H1 (cell line): ENCODE data around the gene TUBGCP3. TPM values are rescaled to one million over a fixed set of nuclear protein-coding genes. Genes with fewer than 3 reads are reported as not detected.

Source experiments
- CTCF ChIA-PET: fragments of 300-600 bp; sonication (Branson Sonifier 250); formaldehyde crosslinking; loops from one replicate; lab custom pipeline; 2021; ENCODE audit not compliant: partially characterized antibody; lab: Charles Lee
- POLR2A ChIA-PET: fragments of 300-600 bp; sonication (Branson Sonifier 250); formaldehyde crosslinking; loops from one replicate; lab custom pipeline; 2021; ENCODE audit warnings: inconsistent platforms; ENCODE audit not compliant: partially characterized antibody; lab: Charles Lee
- DNase-seq, 2 experiments: peaks; one replicate each; pipeline versions ENCODE4 v3.0.0 to v3.0.0-alpha.2; 2010 to 2022; ENCODE audit warnings: low spot score in 2 of 2, low read depth in 1 of 2, mixed read lengths in 1 of 2
- FAIRE-seq: peaks from 2 replicates; lab custom pipeline; 2011; peaks lifted over from hg19 to GRCh38; lab: Jason Lieb, UNC
- H2AFZ ChIP-seq: 2 replicates; pipeline ENCODE4 v1.8.1; 2012; ENCODE audit warnings: low read length, inconsistent platforms
- H2AK5ac ChIP-seq: 2 replicates; pipeline ENCODE4 v1.6.1; 2013; ENCODE audit warnings: low read depth, low read length
- H2BK120ac ChIP-seq: replicated peaks from 2 replicates; pipeline ENCODE3; 2013; ENCODE audit warnings: low read depth, low read length, inconsistent platforms
- H2BK12ac ChIP-seq: 2 replicates; pipeline ENCODE4 v1.6.1; 2013; ENCODE audit warnings: low read depth, low read length
- H2BK15ac ChIP-seq: 2 replicates; pipeline ENCODE4 v1.6.1; 2013; ENCODE audit warnings: low read length
- H2BK20ac ChIP-seq: 2 replicates; pipeline ENCODE4 v1.6.1; 2013; ENCODE audit warnings: low read length
- H2BK5ac ChIP-seq: 2 replicates; pipeline ENCODE4 v1.6.1; 2013; ENCODE audit warnings: low read depth, low read length
- H3K14ac ChIP-seq: 2 replicates; pipeline ENCODE4 v1.6.1; 2013; ENCODE audit warnings: inconsistent platforms; ENCODE audit not compliant: insufficient read length
- H3K18ac ChIP-seq: 2 replicates; pipeline ENCODE4 v1.6.1; 2013; ENCODE audit warnings: low read length; ENCODE audit errors: extremely low read depth
- H3K23ac ChIP-seq: 2 replicates; pipeline ENCODE4 v1.6.1; 2013; ENCODE audit warnings: inconsistent platforms; ENCODE audit not compliant: insufficient read length
- H3K23me2 ChIP-seq: 2 replicates; pipeline ENCODE4 v1.6.1; 2013; ENCODE audit warnings: low read depth, low read length
- H3K27ac ChIP-seq: 2 replicates; pipeline ENCODE4 v1.6.1; 2011; ENCODE audit warnings: low read depth, low read length, inconsistent platforms
- H3K27me3 ChIP-seq, 4 experiments: replicated peaks in 1 of 4; 1 replicate in 1 of 4; 2 replicates in 3 of 4; pipeline versions ENCODE4 v1.6.1 to v1.8.1; 2011 to 2013; ENCODE audit warnings: low read length in 3 of 4, mild to moderate bottlenecking in 3 of 4, inconsistent platforms in 2 of 4, mixed read lengths in 2 of 4, moderate library complexity in 1 of 4; ENCODE audit not compliant: control insufficient read depth in 3 of 4, insufficient read depth in 3 of 4; ENCODE audit errors: extremely low read depth in 1 of 4
- H3K36me3 ChIP-seq, 4 experiments: 2 replicates each; pipeline versions ENCODE4 v1.6.1 to v1.8.1; 2011 to 2013; ENCODE audit warnings: mild to moderate bottlenecking in 4 of 4, low read length in 3 of 4, moderate library complexity in 2 of 4, control low read depth in 1 of 4, inconsistent platforms in 1 of 4; ENCODE audit not compliant: insufficient read depth in 4 of 4, control insufficient read depth in 2 of 4
- H3K4ac ChIP-seq: replicated peaks from 2 replicates; pipeline ENCODE3; 2013; ENCODE audit warnings: low read length, low read depth, mixed read lengths, inconsistent platforms; ENCODE audit not compliant: insufficient read length
- H3K4me1 ChIP-seq, 4 experiments: replicated peaks in 1 of 4; 1 replicate in 1 of 4; 2 replicates in 3 of 4; pipeline versions ENCODE4 v1.6.1 to v1.8.1; 2011 to 2013; ENCODE audit warnings: low read length in 3 of 4, inconsistent platforms in 2 of 4, mixed read lengths in 1 of 4; ENCODE audit not compliant: insufficient read depth in 4 of 4, control insufficient read depth in 3 of 4
- H3K4me2 ChIP-seq, 2 experiments: 2 replicates each; pipeline versions ENCODE4 v1.6.1 to v1.8.1; 2011 to 2013; ENCODE audit warnings: low read depth in 2 of 2, low read length in 2 of 2, control low read depth in 1 of 2, inconsistent platforms in 1 of 2, mild to moderate bottlenecking in 1 of 2; ENCODE audit not compliant: insufficient read depth in 1 of 2
- H3K4me3 ChIP-seq, 4 experiments: fragments of 200-600, 300-600 bp in 1 of 4; sonication (generic), shearing (Covaris generic), sonication (Bioruptor Twin) in 1 of 4; 2 replicates each; pipeline versions ENCODE4 v1.5.1 to v1.8.1; 2011 to 2016; ENCODE audit warnings: low read length in 4 of 4, low read depth in 3 of 4, control low read depth in 2 of 4, inconsistent platforms in 2 of 4, mild to moderate bottlenecking in 2 of 4, mixed read lengths in 1 of 4, moderate library complexity in 1 of 4; ENCODE audit not compliant: insufficient read depth in 2 of 4; ENCODE audit errors: extremely low read depth in 1 of 4
- H3K56ac ChIP-seq: replicated peaks from 2 replicates; pipeline ENCODE3; 2013; ENCODE audit warnings: low read depth, mild to moderate bottlenecking, mixed read lengths, low read length, inconsistent platforms; ENCODE audit not compliant: insufficient read length
- H3K79me1 ChIP-seq: 2 replicates; pipeline ENCODE4 v1.6.1; 2013; ENCODE audit warnings: low read depth, low read length, control low read depth
- H3K79me2 ChIP-seq, 2 experiments: 2 replicates each; pipeline versions ENCODE4 v1.6.1 to v1.8.1; 2012 to 2013; ENCODE audit warnings: low read length in 2 of 2, mild to moderate bottlenecking in 2 of 2, inconsistent platforms in 1 of 2; ENCODE audit not compliant: insufficient read depth in 2 of 2, control insufficient read depth in 1 of 2
- H3K9ac ChIP-seq, 4 experiments: replicated peaks in 1 of 4; 1 replicate in 1 of 4; 2 replicates in 3 of 4; pipeline versions ENCODE4 v1.6.1 to v1.8.1; 2011 to 2013; ENCODE audit warnings: low read depth in 3 of 4, low read length in 3 of 4, control low read depth in 2 of 4, mild to moderate bottlenecking in 2 of 4, moderate library complexity in 2 of 4, inconsistent platforms in 1 of 4; ENCODE audit errors: extremely low read depth in 1 of 4
- H3K9me3 ChIP-seq, 2 experiments: 2 replicates each; pipeline versions ENCODE4 v1.6.1 to v1.8.1; 2012 to 2013; ENCODE audit warnings: mild to moderate bottlenecking in 2 of 2, moderate library complexity in 2 of 2, control low read depth in 1 of 2, inconsistent platforms in 1 of 2, low read depth in 1 of 2, low read length in 1 of 2, mixed read lengths in 1 of 2; ENCODE audit not compliant: insufficient read depth in 2 of 2
- H4K20me1 ChIP-seq, 2 experiments: replicated peaks in 1 of 2; 2 replicates each; pipeline versions ENCODE3 to v1.8.1; 2011 to 2013; ENCODE audit warnings: inconsistent platforms in 2 of 2, low read length in 2 of 2, mild to moderate bottlenecking in 1 of 2; ENCODE audit not compliant: insufficient read depth in 2 of 2, control insufficient read depth in 1 of 2
- H4K5ac ChIP-seq: 2 replicates; pipeline ENCODE4 v1.6.1; 2013; ENCODE audit warnings: low read length, low read depth, mixed read lengths, inconsistent platforms; ENCODE audit not compliant: insufficient read length
- H4K8ac ChIP-seq: 2 replicates; pipeline ENCODE4 v1.8.0; 2013; ENCODE audit warnings: mild to moderate bottlenecking, moderate library complexity, low read length, inconsistent platforms; ENCODE audit not compliant: insufficient read depth; ENCODE audit errors: extremely low read depth
- H4K91ac ChIP-seq: replicated peaks from 2 replicates; pipeline ENCODE3; 2013; ENCODE audit warnings: low read length, mixed read lengths, inconsistent platforms; ENCODE audit not compliant: insufficient read length
- CHD2 ChIP-seq: IDR thresholded peaks from 2 replicates; pipeline ENCODE4 v1.6.1; 2012; ENCODE audit warnings: low read length, improper control_type of control experiment
- POLR2AphosphoS5 ChIP-seq: IDR thresholded peaks from 2 replicates; pipeline ENCODE4 v1.6.1; 2011; ENCODE audit warnings: low read depth, low read length
- RBBP5 ChIP-seq: IDR thresholded peaks from 2 replicates; pipeline ENCODE4 v1.7.1; 2012; ENCODE audit warnings: low read depth, mild to moderate bottlenecking, inconsistent platforms, low read length, moderate library complexity, borderline replicate concordance
- RFX5 ChIP-seq: IDR thresholded peaks from 2 replicates; pipeline ENCODE4 v1.6.1; 2011; ENCODE audit warnings: low read depth, low read length, improper control_type of control experiment, borderline replicate concordance
- SAP30 ChIP-seq: fragments of 300-600 bp; sonication (generic); IDR thresholded peaks from 2 replicates; pipeline ENCODE4 v1.7.1; 2012; ENCODE audit warnings: low read length, moderate library complexity, mild to moderate bottlenecking, inconsistent platforms; ENCODE audit not compliant: insufficient read depth, insufficient replicate concordance
- SIX5 ChIP-seq: IDR thresholded peaks from 2 replicates; pipeline ENCODE4 v1.6.1; 2011; ENCODE audit warnings: mild to moderate bottlenecking, low read depth, low read length
- TAF7 ChIP-seq: optimal IDR thresholded peaks from 2 replicates; pipeline ENCODE3; 2011; ENCODE audit warnings: low read depth, mild to moderate bottlenecking, inconsistent platforms, low read length, moderate library complexity, borderline replicate concordance
- YY1 ChIP-seq: IDR thresholded peaks from 2 replicates; pipeline ENCODE4 v1.6.1; 2011; ENCODE audit warnings: low read depth, mild to moderate bottlenecking, low read length
- WGBS, 2 experiments: shearing (Covaris generic) in 1 of 2; methylation state at CpG; one replicate each; pipeline versions ENCODE4 v1.1.6 to v1.1.7; 2013 to 2015; ENCODE audit warnings: low lambda C conversion rate in 2 of 2, mixed read lengths in 2 of 2, inconsistent platforms in 1 of 2, low coverage in 1 of 2, missing lambda C conversion rate in 1 of 2; ENCODE audit not compliant: insufficient replicate concordance in 2 of 2, insufficient coverage in 1 of 2, insufficient read length in 1 of 2; ENCODE audit errors: extremely low coverage in 1 of 2, missing lambda C conversion rate in 1 of 2; 5-methylcytosine and 5-hydroxymethylcytosine counted together
- polyA plus RNA-seq, 7 experiments: library from polyadenylated mRNA; depleted of rRNA in 3 of 7; stranded (reverse) in 5 of 7; unstranded in 2 of 7; fragments of >200 nt in 5 of 7; fragments of 200-250 nt in 2 of 7; gene quantifications; 1 replicate in 5 of 7; 2 replicates in 1 of 7; 4 replicates in 1 of 7; pipeline versions ENCODE4 v1.2.1 to v1.2.3, GENCODE V29; 2011 to 2013; ENCODE audit warnings: missing spikeins in 2 of 7, mixed read lengths in 2 of 7
- total RNA-seq: library from RNA; stranded (reverse); fragmentation: NEBNext Ultra II Directional; extraction: Animal tissue kit (Norgen Biotek cat#: 25700); gene quantifications from 2 replicates; pipeline ENCODE4 v1.2.1, GENCODE V29; 2021
- TF ChIP-seq, protein P1 (sequence below): IDR thresholded peaks from 2 replicates; pipeline ENCODE4 v1.6.1; 2011; ENCODE audit warnings: low read depth, mild to moderate bottlenecking, low read length; ENCODE audit not compliant: insufficient read depth
- TF ChIP-seq, protein P2 (sequence below): IDR thresholded peaks from 2 replicates; pipeline ENCODE4 v1.6.1; 2011; ENCODE audit warnings: low read length, improper control_type of control experiment

TUBGCP3 gene
- total and polyA plus RNA-seq, 2 of the 8 experiments (the other 6 are each of a cell fraction or from before 2014, with no cell fraction given), result 27.0 to 31.7 TPM

DNA sequence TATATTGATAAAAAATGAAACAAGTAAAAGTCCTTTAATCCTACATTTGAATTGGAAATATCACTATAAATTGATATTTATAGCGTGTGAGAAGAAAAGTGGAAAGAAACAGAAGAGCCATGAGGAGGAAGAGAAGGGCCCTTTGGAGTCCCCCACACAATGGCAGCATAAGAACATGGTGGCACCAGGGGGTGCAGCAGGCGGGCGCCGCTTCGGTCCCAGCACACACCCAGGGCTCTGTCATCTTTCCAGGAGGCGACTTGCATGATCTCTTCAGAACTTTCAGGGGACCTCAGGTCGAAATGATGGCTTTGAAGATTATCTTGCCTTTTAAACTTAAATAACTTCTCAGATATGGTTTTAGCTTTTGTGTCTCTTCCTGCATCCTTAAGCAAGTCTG is 91.8 kb downstream of the TUBGCP3 start:
- no peak overlapping the region for H3K4me3 ChIP-seq
- H3K27ac ChIP-seq, result no peak overlapping the region
- no peak overlapping the region for H3K18ac ChIP-seq
- 96% methylated on average over 7 of the region's 7 CpGs; no CpG with 5 or more reads in 1 of the 2 experiments for WGBS, 2 experiments
- no peaks in the 10 kb centered on the region for H3K23me2 ChIP-seq
- H3K9ac ChIP-seq, result no peak overlapping the region
- no peaks in the 10 kb centered on the region for H3K79me2 ChIP-seq
- H4K20me1 ChIP-seq, result no peaks in the 10 kb centered on the region
- no peak overlapping the region for H2BK120ac ChIP-seq
- no peak overlapping the region for H2BK12ac ChIP-seq
- H3K4me2 ChIP-seq, result no peak overlapping the region
- H3K36me3 ChIP-seq, result peaks cover 6 to 27% (median 9%) of the 10 kb centered on the region in 4 experiments; a peak in 6 of 8 replicates
- no peaks in the 10 kb centered on the region for H3K27me3 ChIP-seq
- H2BK15ac ChIP-seq, result no peak overlapping the region
- H3K79me1 ChIP-seq, result no peaks in the 10 kb centered on the region
- H4K91ac ChIP-seq, result no peak overlapping the region
- H3K9me3 ChIP-seq, result no peaks in the 10 kb centered on the region
- H3K4me1 ChIP-seq, result no peaks in the 10 kb centered on the region
- no peak overlapping the region; the same call in 1 of the 2 replicates for H4K8ac ChIP-seq
- H2AFZ ChIP-seq, result no peak overlapping the region
- no peak overlapping the region for H3K23ac ChIP-seq
- no peak overlapping the region for H4K5ac ChIP-seq
- no peak overlapping the region for H2BK20ac ChIP-seq
- H3K56ac ChIP-seq, result no peak overlapping the region
- FAIRE-seq (no peak), DNase-seq (no peak)
- CTCF ChIA-PET, result no interaction called here
- no peak overlapping the region for H2BK5ac ChIP-seq
- TF ChIP-seq RBBP5, result no peak
- TF ChIP-seq TAF7, result no peak
- no peak for TF ChIP-seq POLR2AphosphoS5
- no peak for TF ChIP-seq SAP30
- TF ChIP-seq, protein P1, sequence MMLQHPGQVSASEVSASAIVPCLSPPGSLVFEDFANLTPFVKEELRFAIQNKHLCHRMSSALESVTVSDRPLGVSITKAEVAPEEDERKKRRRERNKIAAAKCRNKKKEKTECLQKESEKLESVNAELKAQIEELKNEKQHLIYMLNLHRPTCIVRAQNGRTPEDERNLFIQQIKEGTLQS, result no peak
- TF ChIP-seq RFX5, result no peak
- no peak for TF ChIP-seq YY1
- TF ChIP-seq, protein P2, sequence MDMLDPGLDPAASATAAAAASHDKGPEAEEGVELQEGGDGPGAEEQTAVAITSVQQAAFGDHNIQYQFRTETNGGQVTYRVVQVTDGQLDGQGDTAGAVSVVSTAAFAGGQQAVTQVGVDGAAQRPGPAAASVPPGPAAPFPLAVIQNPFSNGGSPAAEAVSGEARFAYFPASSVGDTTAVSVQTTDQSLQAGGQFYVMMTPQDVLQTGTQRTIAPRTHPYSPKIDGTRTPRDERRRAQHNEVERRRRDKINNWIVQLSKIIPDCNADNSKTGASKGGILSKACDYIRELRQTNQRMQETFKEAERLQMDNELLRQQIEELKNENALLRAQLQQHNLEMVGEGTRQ, result no peak
- no peak for TF ChIP-seq SIX5
- no peak for TF ChIP-seq CHD2
- POLR2A ChIA-PET, result no interaction called here
- H3K14ac ChIP-seq, result no peak overlapping the region
- no peak overlapping the region for H3K4ac ChIP-seq
- no peak overlapping the region for H2AK5ac ChIP-seq
